WTC11 (cell line): ENCODE measurements around the gene TEN1. TPM values are rescaled to one million over a fixed set of nuclear protein-coding genes. Genes with fewer than 3 reads are reported as not detected.
A peak's percentile ranks its signal among the peaks of the same experiment; 100 is the strongest.

Source experiments
- ATAC-seq: fragments of 200-7000 bp; cut with Tn5 transposase; 2 replicates; pipeline ENCODE4 v1.10.0; 2021; ENCODE audit warnings: mild to moderate bottlenecking, moderate library complexity
- CTCF ChIA-PET: fragments of 300-600 bp; sonication (Branson Sonifier 250); formaldehyde crosslinking; loops from one replicate; lab custom pipeline; 2021; ENCODE audit warnings: antibody characterized with exemption; lab: Charles Lee
- POLR2A ChIA-PET: fragments of 350-600 bp; sonication (Branson Sonifier 250); formaldehyde crosslinking; loops from one replicate; lab custom pipeline; 2021; ENCODE audit warnings: antibody characterized with exemption; lab: Charles Lee
- DNase-seq: peaks from one replicate; pipeline ENCODE4 v3.0.0; 2021; ENCODE audit warnings: low spot score
- H3K27ac Mint-ChIP-seq: 2 replicates; pipeline ENCODE4 v1.8.0; 2021; ENCODE audit warnings: mixed read lengths
- H3K27me3 Mint-ChIP-seq: 2 replicates; pipeline ENCODE4 v1.8.0; 2021; ENCODE audit warnings: low read depth, mild to moderate bottlenecking, moderate library complexity, mixed read lengths
- H3K36me3 Mint-ChIP-seq: 2 replicates; pipeline ENCODE4 v1.8.0; 2021; ENCODE audit warnings: mixed read lengths
- H3K4me1 Mint-ChIP-seq: 2 replicates; pipeline ENCODE4 v1.8.0; 2022; ENCODE audit warnings: mixed read lengths
- H3K4me3 Mint-ChIP-seq: 2 replicates; pipeline ENCODE4 v1.8.0; 2021; ENCODE audit warnings: mild to moderate bottlenecking, moderate library complexity, mixed read lengths
- H3K9me3 Mint-ChIP-seq: 2 replicates; pipeline ENCODE4 v1.8.0; 2021; ENCODE audit warnings: mixed read lengths
- ATF2 ChIP-seq: sonication (generic); formaldehyde crosslinking; IDR thresholded peaks from 2 replicates; pipeline ENCODE4 v1.8.1; 2022; ENCODE audit warnings: low read depth, missing genetic modification reagents, borderline replicate concordance
- ELF4 ChIP-seq: sonication (generic); formaldehyde crosslinking; IDR thresholded peaks from 2 replicates; pipeline ENCODE4 v1.8.1; 2022; ENCODE audit warnings: low read depth, mild to moderate bottlenecking, moderate library complexity, missing genetic modification reagents
- ESRRA ChIP-seq: sonication (generic); formaldehyde crosslinking; IDR thresholded peaks from 2 replicates; pipeline ENCODE4 v1.8.1; 2022; ENCODE audit warnings: mild to moderate bottlenecking, missing genetic modification reagents, borderline replicate concordance
- ETV6 ChIP-seq: sonication (generic); formaldehyde crosslinking; IDR thresholded peaks from 2 replicates; pipeline ENCODE4 v1.8.1; 2022; ENCODE audit warnings: mild to moderate bottlenecking, missing genetic modification reagents
- FOXK1 ChIP-seq: sonication (generic); formaldehyde crosslinking; IDR thresholded peaks from 2 replicates; pipeline ENCODE4 v1.8.0; 2022; ENCODE audit warnings: mild to moderate bottlenecking, moderate library complexity, missing genetic modification reagents
- GTF2I ChIP-seq: fragments of 250-450 bp; sonication (Bioruptor Pico); conservative IDR thresholded peaks from 2 replicates; pipeline ENCODE4 v1.4.0; 2021; ENCODE audit warnings: mild to moderate bottlenecking
- JUN ChIP-seq: sonication (generic); formaldehyde crosslinking; IDR thresholded peaks from 2 replicates; pipeline ENCODE4 v1.8.0; 2023; ENCODE audit warnings: mild to moderate bottlenecking, missing genetic modification reagents
- KAT7 ChIP-seq: sonication (generic); formaldehyde crosslinking; IDR thresholded peaks from 2 replicates; pipeline ENCODE4 v1.8.1; 2023; ENCODE audit warnings: missing genetic modification reagents, mild to moderate bottlenecking, borderline replicate concordance
- MLX ChIP-seq: sonication (generic); formaldehyde crosslinking; IDR thresholded peaks from 2 replicates; pipeline ENCODE4 v1.8.1; 2023; ENCODE audit warnings: mild to moderate bottlenecking, missing genetic modification reagents, moderate library complexity
- NFATC4 ChIP-seq: fragments of 250-450 bp; sonication (Bioruptor Pico); IDR thresholded peaks from 2 replicates; pipeline ENCODE4 v1.9.0; 2021; ENCODE audit warnings: mild to moderate bottlenecking
- NR1H2 ChIP-seq: sonication (generic); formaldehyde crosslinking; IDR thresholded peaks from 2 replicates; pipeline ENCODE4 v1.9.0; 2021; ENCODE audit warnings: mild to moderate bottlenecking, moderate library complexity, missing genetic modification reagents
- NR2C2 ChIP-seq: sonication (generic); formaldehyde crosslinking; IDR thresholded peaks from 2 replicates; pipeline ENCODE4 v1.8.0; 2022; ENCODE audit warnings: mild to moderate bottlenecking, missing genetic modification reagents
- PRDM15 ChIP-seq: sonication (generic); formaldehyde crosslinking; IDR thresholded peaks from 2 replicates; pipeline ENCODE4 v1.8.0; 2022; ENCODE audit warnings: missing genetic modification reagents
- RORB ChIP-seq: fragments of 250-450 bp; sonication (Bioruptor Pico); IDR thresholded peaks from 2 replicates; pipeline ENCODE4 v1.9.0; 2021; ENCODE audit warnings: mild to moderate bottlenecking
- SP1 ChIP-seq: sonication (generic); formaldehyde crosslinking; conservative IDR thresholded peaks from 2 replicates; pipeline ENCODE4 v1.8.1; 2022; ENCODE audit warnings: missing genetic modification reagents
- TCF7 ChIP-seq: sonication (generic); formaldehyde crosslinking; IDR thresholded peaks from 2 replicates; pipeline ENCODE4 v1.8.0; 2022; ENCODE audit warnings: mild to moderate bottlenecking, low read depth, missing genetic modification reagents, moderate library complexity
- TEAD4 ChIP-seq: sonication (generic); formaldehyde crosslinking; IDR thresholded peaks from 2 replicates; pipeline ENCODE4 v1.8.0; 2022; ENCODE audit warnings: mild to moderate bottlenecking, missing genetic modification reagents
- USF2 ChIP-seq: sonication (generic); formaldehyde crosslinking; IDR thresholded peaks from 2 replicates; pipeline ENCODE4 v1.8.1; 2023; ENCODE audit warnings: mild to moderate bottlenecking, missing genetic modification reagents, moderate library complexity
- ZMAT4 ChIP-seq: fragments of 250-450 bp; sonication (Bioruptor Pico); IDR thresholded peaks from 2 replicates; pipeline ENCODE4 v1.9.0; 2021; ENCODE audit warnings: mild to moderate bottlenecking
- ZNF423 ChIP-seq: fragments of 250-450 bp; sonication (Bioruptor Pico); IDR thresholded peaks from 2 replicates; pipeline ENCODE4 v2.1.2; 2022; ENCODE audit warnings: mild to moderate bottlenecking, moderate library complexity
- ZNF532 ChIP-seq: fragments of 250-450 bp; sonication (Bioruptor Pico); IDR thresholded peaks from 2 replicates; pipeline ENCODE4 v1.9.0; 2021; ENCODE audit warnings: mild to moderate bottlenecking, borderline replicate concordance
- ZSCAN18 ChIP-seq: fragments of 250-450 bp; sonication (Bioruptor Pico); IDR thresholded peaks from 2 replicates; pipeline ENCODE4 v2.1.2; 2022; ENCODE audit warnings: mild to moderate bottlenecking, moderate library complexity
- total RNA-seq: library from RNA; stranded (reverse); gene quantifications from 3 replicates; pipeline ENCODE4 v1.2.3, GENCODE V29; 2021

TEN1 gene
- total RNA-seq, 1 experiment from 2014 or later: 15.6 TPM

- Mint-ChIP-seq H3K27ac (peak overlapping the region; percentile 91), H3K27me3 (no peaks in the 10 kb centered on the region), H3K9me3 (no peaks in the 10 kb centered on the region), H3K36me3 (peaks cover 22% of the 10 kb centered on the region), H3K4me3 (peak overlapping the region; percentile 5), H3K4me1 (peaks cover 22% of the 10 kb centered on the region)
- ChIA-PET POLR2A (interaction anchor here (1.2 kb wide), 1 partner anchor 19 kb away, joined by 3 read pairs; the partner anchor contains the start of gene FBF1), CTCF (interaction anchor here (1.3 to 2.4 kb wide), 2 partner anchors 40 to 55 kb away, joined by 5 to 6 read pairs; partner anchors contain the start of genes CDK3 and MRPL38)
- DNase-seq (no peak), ATAC-seq (no peak; the same call in 1 of the 2 replicates)
- TF ChIP-seq NFATC4: no peak
- no peak for TF ChIP-seq FOXK1 (CRISPR knock-in tag)
- TF ChIP-seq RORB (CRISPR knock-in tag): no peak
- TF ChIP-seq TEAD4 (CRISPR knock-in tag): no peak
- no peak for TF ChIP-seq ZNF532
- no peak for TF ChIP-seq ETV6 (CRISPR knock-in tag)
- no peak for TF ChIP-seq MLX (CRISPR knock-in tag)
- TF ChIP-seq USF2 (CRISPR knock-in tag): no peak
- TF ChIP-seq ZMAT4 (CRISPR knock-in tag): no peak
- TF ChIP-seq ELF4: no peak
- no peak for TF ChIP-seq SP1 (CRISPR knock-in tag)
- no peak for TF ChIP-seq JUN (CRISPR knock-in tag)
- TF ChIP-seq ESRRA (CRISPR knock-in tag): no peak
- no peak for TF ChIP-seq ATF2 (CRISPR knock-in tag)
- no peak for TF ChIP-seq GTF2I (CRISPR knock-in tag)
- no peak for TF ChIP-seq NR2C2 (CRISPR knock-in tag)
Measured at GRCh38 chr17:75959839-75960511, 19.1 kb upstream of the TEN1 start.

GRCh38 chr17:75965468-75965867 lies 13.6 kb upstream of the TEN1 start:
- no peaks in the 10 kb centered on the region for H3K9me3 Mint-ChIP-seq
- no peak overlapping the region for H3K4me3 Mint-ChIP-seq
- POLR2A ChIA-PET: interaction anchor here (0.7 kb wide), 1 partner anchor 343 kb away, joined by 4 read pairs; no protein-coding TSS in a partner anchor
- H3K36me3 Mint-ChIP-seq: peaks cover 15% of the 10 kb centered on the region
- DNase-seq: no peak
- peaks cover 2% of the 10 kb centered on the region for H3K4me1 Mint-ChIP-seq
- no peak for ATAC-seq
- no peaks in the 10 kb centered on the region; the same call in 1 of the 2 replicates for H3K27me3 Mint-ChIP-seq
- H3K27ac Mint-ChIP-seq: no peak overlapping the region
- CTCF ChIA-PET: interaction anchor here (0.8 to 1.0 kb wide), 2 partner anchors 19 to 24 kb away, joined by 3 to 5 read pairs; partner anchors contain the start of gene FBF1
- TF ChIP-seq KAT7 (no peak), NR1H2 (CRISPR knock-in tag) (no peak), TCF7 (CRISPR knock-in tag) (no peak), RORB (CRISPR knock-in tag) (no peak), SP1 (CRISPR knock-in tag) (no peak), ZNF423 (CRISPR knock-in tag) (no peak), ZSCAN18 (CRISPR knock-in tag) (no peak), PRDM15 (no peak)
